ENCODE results near the gene MICALL2.
A peak's percentile ranks its signal among the peaks of the same experiment; 100 is the strongest.

The MICALL2 gene

DNA sequence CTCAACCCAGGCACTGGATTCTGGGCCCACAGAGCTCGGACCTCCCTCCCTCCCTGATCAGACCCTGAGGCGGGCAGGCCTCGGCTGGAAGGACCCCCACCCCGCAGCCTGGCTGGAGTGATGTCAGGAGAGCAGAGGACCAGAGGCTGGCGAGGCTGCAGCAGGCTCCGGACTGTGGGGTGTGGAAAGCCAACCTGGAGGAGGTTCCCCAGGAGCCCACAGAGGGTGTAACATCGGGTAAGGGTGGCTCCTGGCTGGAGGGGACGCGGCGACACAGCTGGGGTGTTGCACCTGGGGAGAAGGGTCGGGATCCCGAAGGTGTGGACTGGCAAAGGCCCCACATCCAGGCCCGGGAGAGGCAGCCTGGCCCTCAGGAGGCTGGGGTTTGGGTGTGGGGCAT lies 8.9 kb upstream of the MICALL2 start:
- no peak for DNase-seq (ENCODE audit: low spot score)

DNA sequence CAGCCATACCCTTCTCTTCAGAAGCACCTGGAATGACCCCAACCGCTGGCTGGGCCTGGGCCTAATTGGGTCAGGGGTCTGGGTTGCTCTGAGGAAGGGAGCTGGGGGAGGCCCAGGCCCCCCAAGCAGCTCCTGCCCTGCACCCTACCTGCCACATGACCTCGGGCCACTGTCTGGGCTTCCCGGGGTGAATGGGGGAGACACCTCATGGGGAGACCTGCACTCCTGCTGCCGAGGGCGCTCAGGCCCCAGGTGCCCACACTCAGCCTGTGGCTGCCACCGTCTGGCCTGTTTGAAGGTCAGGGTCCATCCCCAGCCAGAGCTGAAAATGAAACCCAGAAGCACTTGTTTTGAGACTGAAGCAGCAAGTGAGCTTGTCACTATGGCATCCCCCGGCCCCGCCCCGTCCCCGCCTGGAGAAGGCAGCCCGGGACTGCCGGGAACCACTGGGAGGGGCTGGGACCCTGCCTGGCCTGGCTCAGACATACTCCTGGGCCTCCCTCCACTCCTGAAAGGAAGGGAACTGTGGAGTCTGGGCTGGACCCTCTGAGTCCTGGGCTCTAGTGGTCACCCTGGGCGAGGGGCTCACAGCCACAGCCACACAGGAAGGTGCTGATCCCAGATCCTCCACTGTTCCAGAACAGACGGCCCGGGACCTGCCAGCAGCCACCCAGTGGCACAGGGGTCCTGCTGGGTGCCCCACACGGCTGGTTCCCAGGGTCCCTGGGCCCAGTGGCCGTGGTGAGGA lies 7.4 kb upstream of the MICALL2 start:
- peak; percentile 43 for DNase-seq (ENCODE audit: low spot score)

DNA sequence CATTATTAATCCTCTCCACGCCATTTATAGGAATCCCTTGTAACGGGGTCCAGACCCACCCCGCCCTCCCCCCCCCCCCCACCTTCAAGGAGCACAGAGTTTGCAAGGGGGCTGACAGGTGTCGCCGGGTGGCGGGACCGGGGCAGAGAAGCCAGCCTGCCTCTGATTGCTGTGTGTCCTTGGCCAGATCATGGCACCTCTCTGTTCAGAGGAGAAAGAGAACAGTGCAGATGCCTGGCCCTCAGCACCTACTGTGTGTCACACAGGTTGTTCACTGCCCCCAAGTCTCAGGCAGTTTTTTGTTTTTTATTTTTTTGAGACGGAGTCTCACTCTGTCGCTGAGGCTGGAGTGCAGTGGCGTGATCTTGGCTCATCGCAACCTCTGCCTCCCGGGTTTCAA lies 5.4 kb upstream of the MICALL2 start:
- no peak for DNase-seq (ENCODE audit: low spot score)

DNA sequence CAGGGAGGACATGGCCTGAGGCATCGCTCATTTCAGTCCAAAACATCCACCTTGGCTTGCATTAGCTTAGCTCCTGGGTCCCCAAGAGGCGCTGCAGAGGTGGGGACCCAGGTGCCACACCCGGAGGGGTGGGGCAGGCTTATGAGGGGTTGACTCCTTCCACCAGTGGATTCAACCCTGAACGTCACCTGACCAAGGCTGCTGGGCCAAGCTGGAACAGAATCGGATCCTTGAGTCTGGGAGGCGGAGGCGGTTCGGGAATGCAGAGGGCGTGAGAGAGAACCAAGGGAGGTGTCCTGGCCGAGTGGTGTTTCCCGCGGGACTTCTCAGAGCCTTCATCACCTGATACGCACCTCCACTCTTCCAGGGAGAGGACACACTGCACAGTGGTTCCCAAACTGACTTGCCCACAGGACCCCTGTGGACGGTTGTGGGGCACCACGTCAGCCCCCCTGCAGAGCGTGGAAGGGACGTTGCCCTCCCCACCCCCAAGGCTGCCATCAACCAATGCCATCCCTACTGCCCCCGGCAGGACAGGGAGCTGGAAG lies 4.5 kb upstream of the MICALL2 start:
- no peak for DNase-seq (ENCODE audit: low spot score)

DNA sequence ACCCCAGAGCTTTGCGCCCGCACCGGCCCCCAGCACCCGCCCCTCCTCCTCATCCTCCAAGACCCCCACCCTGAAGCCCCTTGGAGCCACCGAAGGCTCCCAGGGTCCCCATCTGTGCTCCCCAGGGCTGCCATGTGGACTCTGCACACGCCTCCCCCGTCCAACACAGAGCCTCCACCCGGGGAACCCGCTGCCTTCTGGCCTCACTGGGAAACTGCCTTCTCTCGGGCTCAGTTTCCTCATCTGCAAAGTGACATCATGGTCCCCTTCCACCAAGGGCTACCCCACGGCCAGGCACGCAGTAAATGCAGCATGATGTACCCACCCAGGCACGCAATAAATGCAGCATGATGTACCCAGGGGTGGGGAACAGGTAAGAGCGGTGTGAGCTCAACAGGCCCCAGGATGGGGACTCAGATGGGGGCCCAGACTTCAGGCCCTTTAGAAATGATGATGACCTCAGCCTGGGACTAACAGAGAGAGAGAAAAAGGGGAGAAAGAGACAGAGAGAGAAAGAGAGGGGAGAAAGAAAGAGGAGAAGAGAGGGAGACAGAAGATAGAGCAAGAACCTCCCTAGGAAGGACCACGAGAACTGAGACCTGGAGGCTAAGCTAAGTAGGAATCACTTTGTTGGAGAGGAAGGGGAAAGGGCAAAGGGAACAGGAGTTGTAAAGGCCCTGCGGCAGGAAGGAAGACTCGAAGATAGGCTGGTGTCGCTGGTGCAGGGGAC lies 2.5 kb upstream of the MICALL2 start:
- DNase-seq (ENCODE audit: low spot score), result no peak

DNA sequence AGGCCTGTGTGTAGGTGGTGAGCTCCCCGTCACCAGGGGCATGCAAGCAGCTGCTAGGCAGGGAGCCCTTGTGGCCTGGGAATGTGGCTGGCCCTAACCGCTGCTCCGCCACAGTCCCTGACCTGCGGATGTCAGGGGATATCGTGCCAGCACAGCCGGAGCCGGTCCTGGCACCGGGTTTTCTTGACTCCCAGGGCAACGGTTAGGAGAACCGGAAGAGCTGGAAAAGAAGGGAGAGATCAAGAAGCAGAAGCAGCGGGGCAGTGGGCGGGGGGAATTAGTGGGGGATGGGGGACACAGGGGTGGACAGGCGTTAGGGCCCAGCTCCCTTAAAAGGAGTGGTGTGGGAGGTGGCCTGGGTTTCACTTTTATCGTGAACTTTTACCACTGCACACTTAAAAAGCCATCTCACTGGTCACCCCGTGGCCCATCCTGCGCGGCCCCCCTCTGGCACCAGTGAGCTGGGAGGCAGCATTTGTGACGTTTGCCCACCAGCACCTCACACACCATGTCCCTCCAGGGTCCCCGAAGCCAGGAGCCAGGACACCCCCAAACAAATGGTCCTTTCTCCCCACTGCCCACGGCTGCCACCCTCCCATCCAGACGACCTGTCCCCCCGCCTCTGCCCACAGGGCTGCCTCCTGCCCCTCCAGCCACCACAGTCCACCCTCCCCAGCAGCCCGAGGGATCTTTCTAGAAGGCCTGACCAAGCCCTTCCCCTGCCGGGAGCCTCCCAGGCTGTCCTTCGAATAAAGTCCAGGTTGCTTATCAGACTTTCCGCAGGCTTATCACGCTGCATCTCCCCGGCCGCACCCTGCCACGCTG lies 1.8 kb upstream of the MICALL2 start:
- peak; percentile 59 for DNase-seq (ENCODE audit: low spot score)

DNA sequence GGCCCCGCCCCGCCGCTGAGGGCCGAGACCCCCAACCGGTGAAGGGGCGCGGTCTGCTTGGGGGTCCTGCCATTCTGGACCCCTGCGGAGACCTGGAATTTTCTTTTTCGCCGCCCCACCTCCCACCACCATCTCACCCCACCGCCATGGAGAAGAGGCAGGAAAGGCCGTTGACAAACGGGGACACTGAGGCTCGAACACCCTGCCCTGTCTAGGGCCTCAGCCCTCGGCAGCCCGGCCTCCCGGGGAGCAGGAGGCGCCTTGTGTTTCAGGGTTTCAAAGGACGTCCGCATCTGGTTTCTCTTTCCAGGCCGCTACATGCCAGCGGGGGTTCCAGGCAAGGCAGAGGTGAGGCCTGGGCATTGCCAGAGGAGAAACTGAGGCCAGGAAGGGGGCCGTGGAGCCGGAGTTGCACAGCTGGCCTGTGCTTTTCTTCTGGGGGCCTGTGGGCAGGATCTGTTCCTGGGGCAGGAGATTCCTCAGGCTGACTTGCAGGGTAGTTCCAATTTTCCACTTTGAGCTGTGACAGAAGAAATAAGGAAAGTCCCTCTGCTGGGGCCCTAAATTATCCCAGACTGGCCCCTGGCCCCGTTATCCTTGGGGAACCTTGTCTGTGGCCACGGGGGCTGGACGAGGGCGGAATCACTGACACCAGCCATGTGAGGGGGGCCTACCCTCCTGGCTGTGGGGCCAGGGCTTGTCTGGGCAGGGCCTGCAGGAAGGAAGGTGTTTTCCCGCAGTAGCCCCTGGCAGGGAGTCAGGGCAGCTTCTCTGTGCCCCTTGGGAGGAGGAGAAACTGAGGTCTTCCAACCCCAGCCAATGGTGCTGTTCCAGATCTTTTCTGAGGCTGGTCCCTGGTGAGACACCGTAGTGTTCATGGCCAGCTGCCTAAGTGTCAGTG lies 900 bp upstream of the MICALL2 start:
- DNase-seq (ENCODE audit: low spot score), result no peak

DNA sequence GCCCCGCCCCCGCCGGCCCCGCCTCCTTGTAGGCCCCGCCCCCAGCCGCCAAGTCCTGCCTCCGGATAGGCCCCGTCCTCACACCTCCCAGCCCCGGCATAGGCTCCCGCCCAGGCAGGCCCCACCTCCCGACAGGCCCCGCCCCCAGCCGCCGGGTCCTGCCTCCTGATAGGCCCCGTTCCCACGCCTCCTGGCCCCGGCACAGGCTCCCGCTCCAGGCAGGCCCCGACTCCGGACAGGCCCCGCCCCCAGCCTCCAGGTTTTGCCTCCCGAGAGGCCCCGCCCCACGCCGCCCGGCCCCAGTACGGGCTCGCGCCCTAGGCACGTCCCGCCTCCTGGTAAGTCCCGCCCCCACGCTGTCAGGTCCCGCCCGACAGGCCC lies 232 bp upstream of the MICALL2 start:
- peak; percentile 98 for DNase-seq (ENCODE audit: low spot score)

DNA sequence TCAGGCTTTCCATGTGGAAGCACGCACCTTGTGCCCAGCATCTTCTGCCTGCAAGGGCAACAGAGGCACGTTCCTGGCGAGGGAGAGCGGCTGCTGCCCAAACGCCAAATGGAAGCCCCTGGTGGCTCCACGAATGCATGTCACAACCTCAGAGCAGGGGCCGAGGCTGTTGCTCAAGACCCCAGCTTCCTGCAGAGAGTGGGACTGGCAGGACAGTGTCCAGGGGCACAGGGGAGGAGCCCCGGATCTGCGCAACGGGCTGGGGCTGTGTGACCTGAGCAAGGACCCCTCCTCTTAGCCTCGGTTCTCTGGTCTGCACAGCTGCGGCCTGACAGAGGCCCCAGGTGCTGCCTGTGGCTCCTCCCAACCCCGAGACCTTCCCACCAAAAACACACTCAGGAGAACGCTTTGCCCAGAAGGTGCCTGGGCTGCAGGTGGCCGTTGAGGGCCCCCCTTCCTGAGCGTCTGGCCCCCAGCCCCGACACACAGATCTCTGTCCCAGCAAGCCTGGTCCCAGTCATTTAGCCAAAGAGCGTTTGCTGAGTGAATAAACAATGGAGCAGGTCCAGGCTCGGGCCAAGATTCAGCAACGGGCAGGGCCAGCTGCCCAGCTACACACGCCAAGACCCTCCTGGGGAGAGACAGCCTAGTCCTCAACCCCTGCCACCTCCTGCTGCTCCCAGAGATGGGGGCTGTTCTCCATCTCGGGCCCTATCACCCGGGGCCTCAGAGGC lies 1.2 kb downstream of the MICALL2 start:
- no peak for DNase-seq (ENCODE audit: low spot score)

DNA sequence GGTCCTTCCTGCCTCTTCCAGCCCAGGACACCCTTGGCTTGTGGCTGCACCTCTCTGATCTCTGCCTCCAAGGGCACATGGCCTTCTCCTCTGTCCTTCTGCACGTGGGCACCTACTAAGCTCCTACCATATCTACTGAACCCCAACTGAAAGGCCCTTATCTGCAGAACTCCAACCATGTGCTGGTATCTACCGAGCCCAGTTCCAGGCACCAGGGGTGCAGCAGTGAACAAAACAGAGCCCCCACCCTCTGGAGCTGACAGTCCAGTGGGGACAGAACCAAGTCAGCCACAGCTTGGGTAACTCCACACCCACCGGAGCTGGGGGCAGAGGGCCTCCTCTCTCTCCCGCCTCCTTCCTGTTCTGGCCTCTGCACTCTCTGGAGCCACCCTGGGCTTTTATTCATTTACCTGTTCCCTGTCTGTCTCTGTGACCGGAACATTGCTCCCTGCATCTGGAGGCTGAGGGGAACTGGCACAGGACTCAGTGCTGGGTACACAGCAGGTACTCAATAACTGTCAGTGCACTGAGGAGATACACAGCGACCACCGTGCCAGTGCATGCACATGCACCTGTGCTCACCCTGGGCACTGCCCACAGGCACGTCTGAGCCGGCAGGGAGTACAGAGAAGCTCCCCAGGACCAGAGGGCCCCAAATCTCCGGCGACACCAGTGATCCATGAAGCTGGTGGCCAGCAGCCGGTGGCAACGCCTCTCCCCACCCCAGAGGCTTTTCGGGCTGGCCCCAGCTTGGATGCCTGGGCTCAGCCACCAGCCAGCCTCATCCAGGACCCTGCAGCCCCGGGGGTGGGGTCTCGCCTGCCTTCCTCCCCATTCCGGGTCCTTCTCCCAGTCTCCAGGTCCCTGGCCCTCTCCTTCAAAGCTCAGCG lies 2.0 kb downstream of the MICALL2 start:
- no peak for DNase-seq (ENCODE audit: low spot score)

DNA sequence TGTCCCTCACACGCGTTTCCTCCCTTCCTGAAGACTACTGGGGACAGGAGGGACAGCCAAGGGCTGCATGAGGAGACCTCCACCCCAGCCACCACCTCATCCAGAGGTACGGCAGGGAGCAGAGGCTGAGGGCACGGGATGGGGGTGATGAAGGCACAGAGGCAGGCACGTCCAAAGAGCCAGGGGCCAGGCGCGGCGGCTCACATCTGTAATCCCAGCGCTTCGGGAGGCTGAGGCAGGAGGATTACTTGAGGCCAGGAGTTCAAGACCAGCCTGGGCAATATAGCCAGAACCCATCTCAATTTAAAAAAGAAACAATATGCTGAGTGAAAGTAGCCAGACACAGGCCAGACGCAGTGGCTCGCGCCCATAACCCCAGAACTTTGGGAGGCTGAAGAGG lies 3.3 kb downstream of the MICALL2 start:
- DNase-seq (ENCODE audit: low spot score), result no peak

DNA sequence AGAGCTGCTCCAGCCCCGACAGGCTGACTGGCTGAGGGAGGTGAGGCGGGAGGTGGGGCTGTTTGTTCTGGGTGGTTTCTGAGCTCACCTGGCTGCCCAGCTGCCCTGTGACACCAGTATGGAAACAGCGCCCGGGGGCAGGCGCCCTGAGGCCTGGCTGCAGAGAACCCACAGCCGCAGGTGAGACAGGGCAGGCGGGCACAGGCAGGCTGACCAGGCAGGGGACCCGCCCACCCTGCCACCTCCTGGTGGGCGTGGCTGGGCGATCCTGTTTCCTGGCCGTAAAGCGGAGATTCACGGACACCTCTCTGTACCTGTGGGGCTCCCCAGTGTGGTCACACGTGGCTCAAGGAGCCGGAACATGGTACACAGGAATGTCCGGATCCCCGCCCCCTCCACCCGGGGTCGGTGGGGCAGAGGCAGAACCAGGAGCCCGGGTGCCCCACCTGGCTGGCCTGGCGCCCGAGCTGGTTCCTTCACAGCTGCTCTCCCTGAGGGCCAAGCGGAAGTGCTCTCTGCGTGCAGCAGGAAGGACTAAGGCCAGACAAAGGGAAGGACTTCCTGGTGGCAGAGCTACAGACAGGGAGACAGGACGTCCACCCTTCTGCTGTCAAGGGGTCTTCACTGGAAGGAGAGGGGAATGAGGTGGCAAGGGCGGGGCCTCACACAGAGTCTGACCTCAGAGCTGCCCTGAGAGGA lies 3.9 kb downstream of the MICALL2 start:
- DNase-seq (ENCODE audit: low spot score), result no peak

DNA sequence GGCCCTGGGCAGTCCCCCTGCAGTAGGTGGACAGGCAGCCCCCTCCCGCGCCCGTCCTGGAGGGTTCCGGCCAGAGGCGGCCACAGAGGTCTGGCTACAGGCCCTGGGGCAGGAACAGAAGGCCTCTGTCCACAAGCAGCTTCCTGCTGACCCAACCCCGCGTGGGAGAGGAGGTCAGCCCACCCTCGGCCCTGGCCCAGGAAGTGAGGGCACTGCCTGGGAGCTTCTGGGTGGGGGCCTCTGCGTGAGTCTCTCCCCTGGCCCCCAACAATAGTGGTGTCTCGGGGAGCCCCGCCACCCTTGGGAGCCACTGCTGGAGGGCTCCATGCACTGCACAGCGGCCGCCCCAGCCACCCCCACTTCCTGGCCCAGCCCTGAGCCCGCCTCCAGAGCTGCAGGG lies 4.7 kb downstream of the MICALL2 start:
- DNase-seq (ENCODE audit: low spot score), result no peak

DNA sequence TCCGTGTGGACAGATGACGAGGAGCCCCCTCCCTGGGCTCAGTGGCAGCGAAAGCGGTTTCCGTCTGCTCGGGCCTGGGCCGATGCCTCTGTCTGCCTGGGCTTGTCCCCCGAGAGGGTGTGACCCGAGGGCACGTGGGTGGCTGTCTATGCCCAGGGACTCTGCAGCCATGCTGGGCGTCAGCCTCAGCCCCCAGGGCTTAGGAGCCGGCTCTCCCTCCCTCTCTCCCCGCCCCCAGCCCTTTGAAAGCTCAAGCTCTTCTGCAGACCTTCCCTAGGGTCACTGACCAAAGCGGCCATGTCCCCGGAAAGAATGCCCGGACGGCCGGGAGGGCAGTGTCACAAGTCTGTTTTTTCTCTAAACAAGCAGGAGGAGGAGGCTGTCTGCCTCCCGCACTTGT lies 7.1 kb downstream of the MICALL2 start:
- DNase-seq (ENCODE audit: low spot score), result no peak

DNA sequence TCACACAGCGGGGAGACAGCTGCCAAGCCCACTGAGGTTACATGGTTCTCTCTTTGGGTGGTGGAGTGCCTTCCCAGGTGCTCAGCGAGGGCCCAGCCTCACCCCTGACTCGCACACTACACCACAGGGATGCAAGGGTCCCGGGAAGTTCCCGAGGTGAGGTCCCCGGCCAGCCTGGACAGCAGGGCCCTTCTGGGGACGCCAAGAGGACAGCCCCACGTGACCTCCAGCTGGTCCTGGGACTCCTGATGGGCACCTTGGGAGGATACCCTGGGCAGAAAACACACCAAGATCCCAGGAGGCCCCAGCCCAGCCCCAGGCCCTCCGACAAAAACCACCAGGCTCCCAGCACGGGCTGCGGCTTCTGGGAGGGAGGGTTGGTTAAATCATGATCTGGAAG lies 8.3 kb downstream of the MICALL2 start:
- no peak for DNase-seq (ENCODE audit: low spot score)

DNA sequence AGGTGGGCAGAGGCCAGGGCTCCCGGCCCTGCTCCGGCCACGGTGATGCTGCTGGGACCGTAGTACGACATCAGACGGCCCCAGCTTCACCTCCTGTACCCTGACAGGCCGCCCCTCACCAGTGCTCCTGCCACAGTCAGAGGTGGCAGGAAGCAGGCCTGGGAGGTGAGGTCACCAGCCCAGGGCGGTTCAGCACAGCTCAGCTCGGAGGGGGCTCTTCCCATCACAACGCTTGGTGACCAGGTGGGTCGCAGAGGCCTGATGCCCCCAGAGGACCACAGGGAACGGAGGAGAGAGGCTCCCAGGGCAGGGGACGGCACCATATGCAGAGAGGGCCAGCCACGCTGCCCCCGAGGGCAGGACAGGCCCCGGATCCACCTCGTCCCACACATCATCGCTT lies 8.8 kb downstream of the MICALL2 start:
- DNase-seq (ENCODE audit: low spot score), result no peak

DNA sequence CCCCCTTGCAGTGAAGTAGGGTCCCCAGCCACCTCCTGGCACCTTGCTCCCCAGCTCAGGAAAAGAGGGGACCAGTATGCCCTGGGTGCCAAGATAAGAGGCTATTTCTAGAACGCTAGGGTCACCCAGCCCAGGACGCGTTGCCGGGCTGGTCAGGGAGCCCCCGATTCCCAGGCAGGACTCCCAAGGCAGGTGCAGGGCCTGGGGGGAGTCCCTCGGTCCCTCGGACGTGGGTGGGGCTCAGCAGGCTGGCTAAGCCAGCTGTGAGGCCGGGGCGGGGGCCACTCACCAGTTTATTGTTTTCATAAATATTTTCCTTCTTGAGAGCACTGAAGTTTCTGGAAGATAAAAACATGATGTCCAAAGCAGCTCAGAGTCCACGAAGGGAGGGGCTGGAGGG lies 9.3 kb downstream of the MICALL2 start:
- DNase-seq (ENCODE audit: low spot score), result no peak

DNA sequence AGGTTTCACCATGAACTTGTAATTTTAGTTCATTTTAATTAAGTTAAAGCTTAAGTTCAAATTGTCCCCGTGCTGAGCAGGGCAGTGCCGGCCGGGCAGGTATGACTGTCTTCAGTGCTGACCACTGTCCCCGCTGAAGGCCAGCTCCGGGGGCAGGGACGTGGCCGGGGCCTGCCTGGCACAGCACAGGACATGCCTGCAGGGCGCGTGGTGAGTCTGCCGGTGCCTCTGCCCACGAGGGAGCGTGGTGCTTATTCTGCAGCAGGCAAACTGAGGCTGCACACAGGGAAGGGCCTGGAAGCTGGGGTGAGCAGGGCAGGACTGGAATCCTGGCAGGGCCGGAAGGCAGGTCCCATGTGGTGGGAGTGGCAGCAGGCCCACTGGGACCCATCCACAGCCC lies 9.8 kb downstream of the MICALL2 start:
- DNase-seq (ENCODE audit: low spot score), result no peak

DNA sequence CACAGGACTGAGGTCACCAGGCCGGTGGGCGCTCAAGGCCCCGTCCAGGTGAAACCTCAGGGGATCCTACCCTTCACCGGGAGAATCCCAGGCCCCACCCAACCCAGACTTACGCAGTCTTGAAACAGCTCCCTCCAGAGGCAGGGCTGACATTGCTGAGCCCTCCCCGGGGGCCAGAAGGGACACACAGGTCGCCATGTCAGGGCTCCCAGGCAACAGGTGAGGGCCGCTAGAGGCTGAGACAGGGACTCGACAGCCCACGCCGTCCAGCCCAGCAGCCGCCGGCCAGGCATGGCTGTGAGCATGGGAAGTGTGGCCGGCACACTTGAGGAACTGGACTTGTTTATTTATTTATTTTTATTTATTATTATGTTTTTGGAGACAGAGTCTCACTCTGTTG lies 10.3 kb downstream of the MICALL2 start:
- DNase-seq (ENCODE audit: low spot score), result no peak
